Ishikawa (cell line): ENCODE data around the gene ANKRD11.

Source experiments
- CEBPB ChIP-seq: IDR thresholded peaks from 2 replicates; pipeline ENCODE4 v1.6.1; 2012
- CREB1 ChIP-seq: IDR thresholded peaks from 2 replicates; pipeline ENCODE4 v1.6.1; 2012; ENCODE audit warnings: low read depth
- EGR1 ChIP-seq: IDR thresholded peaks from 2 replicates; pipeline ENCODE4 v1.6.1; 2012
- EP300 ChIP-seq: IDR thresholded peaks from 2 replicates; pipeline ENCODE4 v1.6.1; 2012; ENCODE audit warnings: borderline replicate concordance
- FOXM1 ChIP-seq: IDR thresholded peaks from 2 replicates; pipeline ENCODE4 v1.6.1; 2012; ENCODE audit warnings: low read depth, borderline replicate concordance
- MAX ChIP-seq: IDR thresholded peaks from 2 replicates; pipeline ENCODE4 v1.6.1; 2012
- NFIC ChIP-seq: IDR thresholded peaks from 2 replicates; pipeline ENCODE4 v1.6.1; 2012
- RAD21 ChIP-seq: IDR thresholded peaks from 2 replicates; pipeline ENCODE4 v1.6.1; 2012; ENCODE audit warnings: low read depth
- REST ChIP-seq: IDR thresholded peaks from 2 replicates; pipeline ENCODE4 v1.6.1; 2012; ENCODE audit warnings: low read depth, mild to moderate bottlenecking
- TAF1 ChIP-seq: IDR thresholded peaks from 2 replicates; pipeline ENCODE4 v1.6.1; 2012; ENCODE audit warnings: low read depth, mild to moderate bottlenecking
- TCF12 ChIP-seq: IDR thresholded peaks from 2 replicates; pipeline ENCODE4 v1.6.1; 2012; ENCODE audit warnings: low read depth
- TEAD4 ChIP-seq: IDR thresholded peaks from 2 replicates; pipeline ENCODE4 v1.6.1; 2012
- USF1 ChIP-seq: IDR thresholded peaks from 2 replicates; pipeline ENCODE4 v1.6.1; 2012
- YY1 ChIP-seq: IDR thresholded peaks from 2 replicates; pipeline ENCODE4 v1.6.1; 2012; ENCODE audit warnings: low read depth

GRCh38 chr16:89313583-89313982 is 176.8 kb downstream of the ANKRD11 start:
- TF ChIP-seq CREB1 = no peak
- no peak for TF ChIP-seq FOXM1
- TF ChIP-seq TEAD4 = no peak
- TF ChIP-seq EP300 = no peak
- TF ChIP-seq YY1 = no peak
- TF ChIP-seq RAD21 = no peak
- no peak for TF ChIP-seq TAF1
- TF ChIP-seq EGR1 = no peak
- TF ChIP-seq CEBPB = no peak
- TF ChIP-seq TCF12 = no peak
- TF ChIP-seq USF1 = no peak
- no peak for TF ChIP-seq NFIC
- TF ChIP-seq MAX = no peak
- no peak for TF ChIP-seq REST
